MCF 10A (cell line): ENCODE results near the gene FADD. TPM values are rescaled to one million over a fixed set of nuclear protein-coding genes. Genes with fewer than 3 reads are reported as not detected.
"Not testable (repeated sequence)": the region's sequence is repeated elsewhere in the genome, so short reads cannot be mapped to it uniquely, and the experiment has no call there.

ENCODE experiments used
- BruUV-seq: library from RNA; stranded (reverse); fragments of 400-500 nt; replicated peaks from 2 replicates; lab custom pipeline; 2021; lab: Mats Ljungman, UMichigan
- CTCF ChIA-PET: fragments of 300-600 bp; sonication (Branson Sonifier 250); formaldehyde crosslinking; extraction: SDS; loops from one replicate; lab custom pipeline; 2021; ENCODE audit warnings: antibody characterized with exemption, inconsistent platforms; lab: Yijun Ruan, JAX
- POLR2A ChIA-PET: fragments of 300-600, 350-650 bp; sonication (Branson Sonifier 250); formaldehyde crosslinking; extraction: SDS; loops from one replicate; lab custom pipeline; 2020; ENCODE audit warnings: antibody characterized with exemption, inconsistent platforms; lab: Yijun Ruan, JAX
- DNase-seq: peaks from one replicate; pipeline ENCODE4 v3.0.0-alpha.2; 2018; ENCODE audit not compliant: unreplicated experiment
- H3K27ac Mint-ChIP-seq: one replicate; pipeline ENCODE4 v1.8.0; 2022; ENCODE audit warnings: mild to moderate bottlenecking, low read depth, mixed read lengths; ENCODE audit not compliant: unreplicated experiment
- H3K27me3 Mint-ChIP-seq: one replicate; pipeline ENCODE4 v1.8.0; 2022; ENCODE audit warnings: mixed read lengths; ENCODE audit not compliant: insufficient read depth, unreplicated experiment
- H3K36me3 Mint-ChIP-seq: one replicate; pipeline ENCODE4 v1.8.0; 2022; ENCODE audit warnings: mild to moderate bottlenecking, moderate library complexity, mixed read lengths; ENCODE audit not compliant: insufficient read depth, unreplicated experiment
- H3K4me1 Mint-ChIP-seq: one replicate; pipeline ENCODE4 v1.8.0; 2022; ENCODE audit warnings: mixed read lengths; ENCODE audit not compliant: insufficient read depth, unreplicated experiment
- H3K4me3 Mint-ChIP-seq: one replicate; pipeline ENCODE4 v1.8.0; 2022; ENCODE audit warnings: mild to moderate bottlenecking, moderate library complexity, mixed read lengths; ENCODE audit not compliant: unreplicated experiment
- H3K9me3 Mint-ChIP-seq: one replicate; pipeline ENCODE4 v1.8.0; 2022; ENCODE audit warnings: mixed read lengths; ENCODE audit not compliant: unreplicated experiment
- CTCF ChIP-seq: fragments of 200-600 bp; IDR thresholded peaks from one replicate; pipeline ENCODE4 v1.8.0; 2022; ENCODE audit warnings: antibody characterized with exemption, mild to moderate bottlenecking; ENCODE audit not compliant: unreplicated experiment
- intact Hi-C: fragments of 100-400 bp; cut with micrococcal nuclease; formaldehyde crosslinking; loops from 2 replicates; pipeline ENCODE4 v1.14.1; 2022
- total RNA-seq: library from RNA; stranded (reverse); gene quantifications from 2 replicates; pipeline ENCODE4 v1.2.3, GENCODE V29; 2022

Gene FADD
- total RNA-seq, 1 experiment from 2014 or later = 37.1 TPM

GRCh38 chr11:70193411-70194292, 9.4 kb upstream of the FADD start:
- H3K4me1 Mint-ChIP-seq = no peaks in the 10 kb centered on the region
- BruUV-seq = no TSS peak
- H3K4me3 Mint-ChIP-seq = no peak overlapping the region
- POLR2A ChIA-PET = no interaction called here
- no peaks in the 10 kb centered on the region for H3K9me3 Mint-ChIP-seq
- H3K27me3 Mint-ChIP-seq = no peaks in the 10 kb centered on the region
- intact Hi-C loops = loop anchor here (10.0 kb wide), 1 partner anchor 109 kb away; no protein-coding TSS in a partner anchor
- DNase-seq = no peak
- CTCF ChIA-PET = interaction anchor here (0.6 to 2.8 kb wide), 5 partner anchors 271 to 507 kb away, joined by 3 to 16 read pairs (median 11); no protein-coding TSS in a partner anchor
- no peaks in the 10 kb centered on the region for H3K36me3 Mint-ChIP-seq
- no peak for TF ChIP-seq CTCF
- no peak overlapping the region for H3K27ac Mint-ChIP-seq

- no peaks in the 10 kb centered on the region for H3K9me3 Mint-ChIP-seq
- no peak for DNase-seq
- no peak overlapping the region for H3K27ac Mint-ChIP-seq
- ChIA-PET CTCF (interaction anchor here (0.6 to 2.3 kb wide), 11 partner anchors 9 to 1094 kb away, joined by 3 to 29 read pairs (median 3); no protein-coding TSS in a partner anchor), POLR2A (no interaction called here)
- TF ChIP-seq CTCF = no peak
- no peak overlapping the region for H3K4me3 Mint-ChIP-seq
- no peaks in the 10 kb centered on the region for H3K27me3 Mint-ChIP-seq
- no TSS peak for BruUV-seq
- H3K4me1 Mint-ChIP-seq = no peaks in the 10 kb centered on the region
- no peaks in the 10 kb centered on the region for H3K36me3 Mint-ChIP-seq
- intact Hi-C loops = loop anchor here (10.0 kb wide), 1 partner anchor 110 kb away; no protein-coding TSS in a partner anchor
Observed at GRCh38 chr11:70194792-70195791, 8.0 kb upstream of the FADD start.

GRCh38 chr11:70200212-70200844, 2.8 kb upstream of the FADD start:
- no peak overlapping the region for H3K4me3 Mint-ChIP-seq
- intact Hi-C loops = no loop called here
- peaks cover 18% of the 10 kb centered on the region for H3K4me1 Mint-ChIP-seq
- DNase-seq = no peak
- ChIA-PET POLR2A (interaction anchor here (0.6 to 0.9 kb wide), 2 partner anchors 197 to 280 kb away, joined by 3 read pairs; no protein-coding TSS in a partner anchor), CTCF (interaction anchor here (0.6 to 4.8 kb wide), 6 partner anchors 179 to 290 kb away, joined by 3 to 27 read pairs (median 6); no protein-coding TSS in a partner anchor)
- no peaks in the 10 kb centered on the region for H3K27me3 Mint-ChIP-seq
- BruUV-seq = no TSS peak
- no peak for TF ChIP-seq CTCF
- H3K36me3 Mint-ChIP-seq = peaks cover 9% of the 10 kb centered on the region
- H3K9me3 Mint-ChIP-seq = no peaks in the 10 kb centered on the region
- no peak overlapping the region for H3K27ac Mint-ChIP-seq

- peaks cover 16% of the 10 kb centered on the region for H3K36me3 Mint-ChIP-seq
- CTCF ChIA-PET = interaction anchor here (0.6 to 4.8 kb wide), 6 partner anchors 164 to 291 kb away, joined by 3 to 27 read pairs (median 6); no protein-coding TSS in a partner anchor
Observed at GRCh38 chr11:70201047-70201446, 2.0 kb upstream of the FADD start.

More at GRCh38 chr11:70201047-70201446, 2.0 kb upstream of the FADD start:
- H3K4me3 Mint-ChIP-seq, H3K27ac Mint-ChIP-seq, DNase-seq, intact Hi-C loops, H3K27me3 Mint-ChIP-seq, BruUV-seq, H3K9me3 Mint-ChIP-seq: not testable (repeated sequence)
- POLR2A ChIA-PET = interaction anchor here (0.6 to 5.0 kb wide), 3 partner anchors 64 to 196 kb away, joined by 3 to 34 read pairs (median 3); partner anchors contain the start of gene PPFIA1
- peaks cover 25% of the 10 kb centered on the region for H3K4me1 Mint-ChIP-seq
